ENCODE measurements around the gene PPP1R9B.

PPP1R9B gene

GRCh38 chr17:50173335-50173941 lies 23.0 kb upstream of the PPP1R9B start:
- no peak for DNase-seq

GRCh38 chr17:50172936-50173334 lies 22.5 kb upstream of the PPP1R9B start:
- no peak for DNase-seq

- no peak for DNase-seq
Measured at GRCh38 chr17:50172130-50172529, 21.7 kb upstream of the PPP1R9B start.

- no peak for DNase-seq
Measured at GRCh38 chr17:50171371-50172071, 21.0 kb upstream of the PPP1R9B start.

GRCh38 chr17:50170662-50171370 lies 20.3 kb upstream of the PPP1R9B start:
- no peak for DNase-seq

- DNase-seq: no peak
Measured at GRCh38 chr17:50169881-50170459, 19.5 kb upstream of the PPP1R9B start.

GRCh38 chr17:50169121-50169764 lies 18.8 kb upstream of the PPP1R9B start:
- DNase-seq: no peak

- DNase-seq: no peak
Measured at GRCh38 chr17:50168319-50168718, 17.8 kb upstream of the PPP1R9B start.

GRCh38 chr17:50167371-50167770 lies 16.9 kb upstream of the PPP1R9B start:
- DNase-seq: no peak

GRCh38 chr17:50166518-50167181 lies 16.2 kb upstream of the PPP1R9B start:
- DNase-seq: no peak

- no peak for DNase-seq
Measured at GRCh38 chr17:50165867-50166517, 15.5 kb upstream of the PPP1R9B start, which contains the start of gene SGCA. TSS of gene SGCA (plus strand) at chr17:50166005. CDS start at chr17:50166041, 36 bp downstream.

GRCh38 chr17:50165466-50165865 lies 15.0 kb upstream of the PPP1R9B start:
- no peak for DNase-seq

- no peak for DNase-seq
Measured at GRCh38 chr17:50165066-50165465, 14.6 kb upstream of the PPP1R9B start.

- no peak for DNase-seq
Measured at GRCh38 chr17:50164697-50164988, 14.2 kb upstream of the PPP1R9B start.

GRCh38 chr17:50163843-50164696 lies 13.6 kb upstream of the PPP1R9B start:
- no peak for DNase-seq

GRCh38 chr17:50162466-50163254 lies 12.2 kb upstream of the PPP1R9B start:
- no peak for DNase-seq

GRCh38 chr17:50161911-50162288 lies 11.4 kb upstream of the PPP1R9B start:
- DNase-seq: no peak

- DNase-seq: peak; percentile 68 to 78
Measured at GRCh38 chr17:50161023-50161910, 10.8 kb upstream of the PPP1R9B start.

- DNase-seq: no peak
Measured at GRCh38 chr17:50157891-50158290, 7.4 kb upstream of the PPP1R9B start.

Measured in NCI-H187 (cell line).